SK-N-SH treated with all-trans-retinoic acid at 6 μM for 48 hours (cell line): ENCODE results near the gene ALG12.

Experiments
- ATAC-seq: fragments of 200-7000 bp; cut with Tn5 transposase; 3 replicates; pipeline ENCODE4 v1.9.1; 2020; ENCODE audit warnings: mild to moderate bottlenecking, moderate library complexity
- ARNTL ChIP-seq: fragments of 450-650 bp; formaldehyde crosslinking; IDR thresholded peaks from 2 replicates; pipeline ENCODE4 v1.5.0; 2020; ENCODE audit warnings: low read depth, mild to moderate bottlenecking, moderate library complexity, borderline replicate concordance
- CSDC2 ChIP-seq: fragments of 250-450 bp; sonication (Bioruptor Pico); IDR thresholded peaks from 2 replicates; pipeline ENCODE4 v1.5.0; 2020; ENCODE audit warnings: mild to moderate bottlenecking, moderate library complexity
- ESRRG ChIP-seq: fragments of 250-450 bp; sonication (Bioruptor Pico); IDR thresholded peaks from 2 replicates; pipeline ENCODE4 v1.6.1; 2021; ENCODE audit warnings: mild to moderate bottlenecking
- GLIS3 ChIP-seq: fragments of 250-450 bp; sonication (Bioruptor Pico); IDR thresholded peaks from 2 replicates; pipeline ENCODE4 v1.5.0; 2020; ENCODE audit warnings: mild to moderate bottlenecking, moderate library complexity
- OSR1 ChIP-seq: fragments of 250-450 bp; sonication (Bioruptor Pico); IDR thresholded peaks from 2 replicates; pipeline ENCODE4 v1.8.0; 2022; ENCODE audit warnings: moderate library complexity, mild to moderate bottlenecking, inconsistent platforms
- POU6F1 ChIP-seq: fragments of 250-450 bp; sonication (Bioruptor Pico); IDR thresholded peaks from 2 replicates; pipeline ENCODE4 v1.8.0; 2021; ENCODE audit warnings: low read depth, mild to moderate bottlenecking, moderate library complexity, borderline replicate concordance
- PPARA ChIP-seq: fragments of 250-450 bp; sonication (Bioruptor Pico); IDR thresholded peaks from 2 replicates; pipeline ENCODE4 v1.5.0; 2020; ENCODE audit warnings: mild to moderate bottlenecking, borderline replicate concordance
- RARB ChIP-seq: fragments of 250-450 bp; sonication (Bioruptor Pico); IDR thresholded peaks from 2 replicates; pipeline ENCODE4 v1.8.0; 2021; ENCODE audit warnings: mild to moderate bottlenecking, moderate library complexity
- SNAI2 ChIP-seq: fragments of 250-450 bp; sonication (Bioruptor Pico); IDR thresholded peaks from 2 replicates; pipeline ENCODE4 v1.5.0; 2020; ENCODE audit warnings: mild to moderate bottlenecking, moderate library complexity
- TCF4 ChIP-seq: fragments of 250-450 bp; sonication (Bioruptor Pico); IDR thresholded peaks from 2 replicates; pipeline ENCODE4 v1.8.0; 2021; ENCODE audit warnings: mild to moderate bottlenecking, moderate library complexity, borderline replicate concordance
- TOX ChIP-seq: fragments of 250-450 bp; sonication (Bioruptor Pico); IDR thresholded peaks from 2 replicates; pipeline ENCODE4 v1.8.0; 2021; ENCODE audit warnings: mild to moderate bottlenecking, moderate library complexity, borderline replicate concordance
- ZFP30 ChIP-seq: fragments of 450-650 bp; formaldehyde crosslinking; IDR thresholded peaks from 2 replicates; pipeline ENCODE4 v1.5.0; 2022; ENCODE audit warnings: mild to moderate bottlenecking, moderate library complexity
- ZNF565 ChIP-seq: fragments of 450-650 bp; formaldehyde crosslinking; conservative IDR thresholded peaks from 2 replicates; pipeline ENCODE4 v1.5.0; 2020; ENCODE audit warnings: low read depth, mild to moderate bottlenecking, moderate library complexity
- ZNF70 ChIP-seq: fragments of 450-650 bp; formaldehyde crosslinking; IDR thresholded peaks from 2 replicates; pipeline ENCODE4 v1.5.0; 2020; ENCODE audit warnings: mild to moderate bottlenecking, moderate library complexity
- TF ChIP-seq, protein P1 (sequence below): fragments of 250-450 bp; sonication (Bioruptor Pico); IDR thresholded peaks from 2 replicates; pipeline ENCODE4 v1.8.0; 2020; ENCODE audit warnings: mild to moderate bottlenecking, moderate library complexity, borderline replicate concordance
- TF ChIP-seq, protein P2 (sequence below): fragments of 250-450 bp; sonication (Bioruptor Pico); IDR thresholded peaks from 2 replicates; pipeline ENCODE4 v1.5.1; 2020; ENCODE audit warnings: low read depth, mild to moderate bottlenecking, moderate library complexity
- TF ChIP-seq, protein P3 (sequence below): fragments of 250-450 bp; sonication (Bioruptor Pico); IDR thresholded peaks from 2 replicates; pipeline ENCODE4 v1.5.0; 2020; ENCODE audit warnings: mild to moderate bottlenecking, moderate library complexity

The ALG12 gene

DNA sequence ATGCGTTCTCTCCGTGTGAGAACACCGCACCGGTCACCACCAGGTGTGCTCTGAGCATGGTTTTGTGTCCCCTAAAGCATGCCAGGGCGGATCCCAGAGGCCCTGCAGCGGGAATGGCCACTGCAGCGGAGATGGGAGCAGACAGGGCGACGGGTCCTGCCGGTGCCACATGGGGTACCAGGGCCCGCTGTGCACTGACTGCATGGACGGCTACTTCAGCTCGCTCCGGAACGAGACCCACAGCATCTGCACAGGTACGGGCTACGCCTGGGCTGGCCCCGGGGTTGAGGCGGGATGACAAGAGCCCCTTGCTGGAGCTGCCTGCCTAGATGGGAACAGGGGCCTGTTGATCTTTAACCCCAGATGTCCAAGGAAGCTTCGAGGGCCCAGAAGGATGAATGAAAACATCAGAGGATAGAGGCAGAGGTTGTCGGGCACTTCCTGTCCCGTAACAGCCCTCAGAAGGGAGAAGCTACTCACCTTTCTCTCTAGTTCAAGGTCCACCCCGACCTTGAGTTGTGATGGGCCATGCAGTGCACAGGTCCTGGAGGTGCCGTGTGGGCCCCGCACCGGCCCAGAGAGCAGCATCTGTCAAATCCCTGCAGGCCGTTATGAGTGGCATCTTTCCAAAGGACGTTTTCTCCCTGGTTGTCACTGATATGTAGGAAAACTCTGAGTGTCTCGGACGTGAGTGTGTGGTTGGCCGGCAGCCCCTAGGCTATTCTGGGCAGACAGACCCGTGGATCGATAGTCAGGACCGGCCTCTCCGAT, 3.5 kb upstream of the ALG12 start:
- TF ChIP-seq RARB (CRISPR knock-in tag) (no peak), SNAI2 (CRISPR knock-in tag) (no peak), ZNF70 (no peak), ZNF565 (CRISPR knock-in tag) (no peak), POU6F1 (CRISPR knock-in tag) (no peak), TOX (CRISPR knock-in tag) (no peak), PPARA (CRISPR knock-in tag) (no peak)
- TF ChIP-seq, protein P1, sequence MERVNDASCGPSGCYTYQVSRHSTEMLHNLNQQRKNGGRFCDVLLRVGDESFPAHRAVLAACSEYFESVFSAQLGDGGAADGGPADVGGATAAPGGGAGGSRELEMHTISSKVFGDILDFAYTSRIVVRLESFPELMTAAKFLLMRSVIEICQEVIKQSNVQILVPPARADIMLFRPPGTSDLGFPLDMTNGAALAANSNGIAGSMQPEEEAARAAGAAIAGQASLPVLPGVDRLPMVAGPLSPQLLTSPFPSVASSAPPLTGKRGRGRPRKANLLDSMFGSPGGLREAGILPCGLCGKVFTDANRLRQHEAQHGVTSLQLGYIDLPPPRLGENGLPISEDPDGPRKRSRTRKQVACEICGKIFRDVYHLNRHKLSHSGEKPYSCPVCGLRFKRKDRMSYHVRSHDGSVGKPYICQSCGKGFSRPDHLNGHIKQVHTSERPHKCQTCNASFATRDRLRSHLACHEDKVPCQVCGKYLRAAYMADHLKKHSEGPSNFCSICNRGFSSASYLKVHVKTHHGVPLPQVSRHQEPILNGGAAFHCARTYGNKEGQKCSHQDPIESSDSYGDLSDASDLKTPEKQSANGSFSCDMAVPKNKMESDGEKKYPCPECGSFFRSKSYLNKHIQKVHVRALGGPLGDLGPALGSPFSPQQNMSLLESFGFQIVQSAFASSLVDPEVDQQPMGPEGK, result no peak
- ATAC-seq, result no peak

GRCh38 chr22:49920859-49921258, 2.6 kb upstream of the ALG12 start:
- TF ChIP-seq TCF4 (no peak), OSR1 (CRISPR knock-in tag) (no peak), GLIS3 (CRISPR knock-in tag) (no peak), ZFP30 (CRISPR knock-in tag) (no peak), ESRRG (CRISPR knock-in tag) (no peak), POU6F1 (CRISPR knock-in tag) (no peak), CSDC2 (no peak), ARNTL (no peak), TOX (CRISPR knock-in tag) (no peak)
- TF ChIP-seq, protein P2, sequence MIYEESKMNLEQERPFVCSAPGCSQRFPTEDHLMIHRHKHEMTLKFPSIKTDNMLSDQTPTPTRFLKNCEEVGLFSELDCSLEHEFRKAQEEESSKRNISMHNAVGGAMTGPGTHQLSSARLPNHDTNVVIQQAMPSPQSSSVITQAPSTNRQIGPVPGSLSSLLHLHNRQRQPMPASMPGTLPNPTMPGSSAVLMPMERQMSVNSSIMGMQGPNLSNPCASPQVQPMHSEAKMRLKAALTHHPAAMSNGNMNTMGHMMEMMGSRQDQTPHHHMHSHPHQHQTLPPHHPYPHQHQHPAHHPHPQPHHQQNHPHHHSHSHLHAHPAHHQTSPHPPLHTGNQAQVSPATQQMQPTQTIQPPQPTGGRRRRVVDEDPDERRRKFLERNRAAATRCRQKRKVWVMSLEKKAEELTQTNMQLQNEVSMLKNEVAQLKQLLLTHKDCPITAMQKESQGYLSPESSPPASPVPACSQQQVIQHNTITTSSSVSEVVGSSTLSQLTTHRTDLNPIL (CRISPR knock-in tag), result no peak
- TF ChIP-seq, protein P1, result no peak
- TF ChIP-seq, protein P3, sequence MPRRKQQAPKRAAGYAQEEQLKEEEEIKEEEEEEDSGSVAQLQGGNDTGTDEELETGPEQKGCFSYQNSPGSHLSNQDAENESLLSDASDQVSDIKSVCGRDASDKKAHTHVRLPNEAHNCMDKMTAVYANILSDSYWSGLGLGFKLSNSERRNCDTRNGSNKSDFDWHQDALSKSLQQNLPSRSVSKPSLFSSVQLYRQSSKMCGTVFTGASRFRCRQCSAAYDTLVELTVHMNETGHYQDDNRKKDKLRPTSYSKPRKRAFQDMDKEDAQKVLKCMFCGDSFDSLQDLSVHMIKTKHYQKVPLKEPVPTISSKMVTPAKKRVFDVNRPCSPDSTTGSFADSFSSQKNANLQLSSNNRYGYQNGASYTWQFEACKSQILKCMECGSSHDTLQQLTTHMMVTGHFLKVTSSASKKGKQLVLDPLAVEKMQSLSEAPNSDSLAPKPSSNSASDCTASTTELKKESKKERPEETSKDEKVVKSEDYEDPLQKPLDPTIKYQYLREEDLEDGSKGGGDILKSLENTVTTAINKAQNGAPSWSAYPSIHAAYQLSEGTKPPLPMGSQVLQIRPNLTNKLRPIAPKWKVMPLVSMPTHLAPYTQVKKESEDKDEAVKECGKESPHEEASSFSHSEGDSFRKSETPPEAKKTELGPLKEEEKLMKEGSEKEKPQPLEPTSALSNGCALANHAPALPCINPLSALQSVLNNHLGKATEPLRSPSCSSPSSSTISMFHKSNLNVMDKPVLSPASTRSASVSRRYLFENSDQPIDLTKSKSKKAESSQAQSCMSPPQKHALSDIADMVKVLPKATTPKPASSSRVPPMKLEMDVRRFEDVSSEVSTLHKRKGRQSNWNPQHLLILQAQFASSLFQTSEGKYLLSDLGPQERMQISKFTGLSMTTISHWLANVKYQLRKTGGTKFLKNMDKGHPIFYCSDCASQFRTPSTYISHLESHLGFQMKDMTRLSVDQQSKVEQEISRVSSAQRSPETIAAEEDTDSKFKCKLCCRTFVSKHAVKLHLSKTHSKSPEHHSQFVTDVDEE, result no peak
- ATAC-seq, result no peak
